ENCODE data around the gene ARNT2.

Gene ARNT2

GRCh38 chr15:80578871-80579270 lies 174.7 kb downstream of the ARNT2 start:
- ATAC-seq = no peak

DNA sequence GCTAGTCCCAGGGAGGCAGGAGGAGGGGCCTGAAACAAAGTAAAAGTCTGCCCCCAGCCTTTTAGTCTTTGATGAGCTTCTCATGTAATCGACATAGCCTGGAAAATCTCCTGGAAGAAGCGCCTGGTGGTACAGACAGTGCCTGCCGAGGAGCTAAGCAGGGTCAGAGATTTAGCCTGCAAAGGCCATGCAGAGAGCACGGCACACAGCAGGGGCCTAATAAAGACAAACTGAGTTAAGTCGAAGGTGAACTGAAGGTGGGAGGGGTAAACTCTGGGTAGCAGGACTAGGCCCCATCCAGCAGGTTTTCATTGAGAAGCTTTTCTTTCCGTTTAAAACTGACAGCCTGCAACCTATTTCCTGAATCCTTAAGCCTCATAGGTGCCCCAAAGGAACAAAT lies 175.4 kb downstream of the ARNT2 start:
- ATAC-seq = no peak
- TF ChIP-seq, protein P1, sequence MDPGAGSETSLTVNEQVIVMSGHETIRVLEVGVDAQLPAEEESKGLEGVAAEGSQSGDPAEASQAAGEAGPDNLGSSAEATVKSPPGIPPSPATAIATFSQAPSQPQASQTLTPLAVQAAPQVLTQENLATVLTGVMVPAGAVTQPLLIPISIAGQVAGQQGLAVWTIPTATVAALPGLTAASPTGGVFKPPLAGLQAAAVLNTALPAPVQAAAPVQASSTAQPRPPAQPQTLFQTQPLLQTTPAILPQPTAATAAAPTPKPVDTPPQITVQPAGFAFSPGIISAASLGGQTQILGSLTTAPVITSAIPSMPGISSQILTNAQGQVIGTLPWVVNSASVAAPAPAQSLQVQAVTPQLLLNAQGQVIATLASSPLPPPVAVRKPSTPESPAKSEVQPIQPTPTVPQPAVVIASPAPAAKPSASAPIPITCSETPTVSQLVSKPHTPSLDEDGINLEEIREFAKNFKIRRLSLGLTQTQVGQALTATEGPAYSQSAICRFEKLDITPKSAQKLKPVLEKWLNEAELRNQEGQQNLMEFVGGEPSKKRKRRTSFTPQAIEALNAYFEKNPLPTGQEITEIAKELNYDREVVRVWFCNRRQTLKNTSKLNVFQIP (CRISPR knock-in tag; IDR thresholded peaks at IDR 0.05; ENCODE audit: borderline replicate concordance, low read depth) = no peak
- no peak for TF ChIP-seq SNAI2 (CRISPR knock-in tag; IDR thresholded peaks at IDR 0.05)
- TF ChIP-seq ZNF70 (CRISPR knock-in tag; IDR thresholded peaks at IDR 0.05) = no peak

More at GRCh38 chr15:80578871-80579270, 174.7 kb downstream of the ARNT2 start:
- no peak for TF ChIP-seq PATZ1 (CRISPR knock-in tag; IDR thresholded peaks at IDR 0.05; ENCODE audit: borderline replicate concordance)
- no peak for TF ChIP-seq RARB (CRISPR knock-in tag; IDR thresholded peaks at IDR 0.05)
- no peak for TF ChIP-seq TCF4 (CRISPR knock-in tag; IDR thresholded peaks at IDR 0.05; ENCODE audit: borderline replicate concordance)
- no peak for TF ChIP-seq ISL1 (CRISPR knock-in tag; IDR thresholded peaks at IDR 0.05)
- no peak for TF ChIP-seq ZFP30 (CRISPR knock-in tag; IDR thresholded peaks at IDR 0.05)
- no peak for TF ChIP-seq ARNTL (CRISPR knock-in tag; IDR thresholded peaks at IDR 0.05; ENCODE audit: borderline replicate concordance, low read depth)
- TF ChIP-seq SNAI2 (CRISPR knock-in tag; IDR thresholded peaks at IDR 0.05) = no peak
- TF ChIP-seq PPARA (CRISPR knock-in tag; IDR thresholded peaks at IDR 0.05; ENCODE audit: borderline replicate concordance) = no peak
- TF ChIP-seq ZFP3 (CRISPR knock-in tag; IDR thresholded peaks at IDR 0.05) = no peak
- TF ChIP-seq, protein P2, sequence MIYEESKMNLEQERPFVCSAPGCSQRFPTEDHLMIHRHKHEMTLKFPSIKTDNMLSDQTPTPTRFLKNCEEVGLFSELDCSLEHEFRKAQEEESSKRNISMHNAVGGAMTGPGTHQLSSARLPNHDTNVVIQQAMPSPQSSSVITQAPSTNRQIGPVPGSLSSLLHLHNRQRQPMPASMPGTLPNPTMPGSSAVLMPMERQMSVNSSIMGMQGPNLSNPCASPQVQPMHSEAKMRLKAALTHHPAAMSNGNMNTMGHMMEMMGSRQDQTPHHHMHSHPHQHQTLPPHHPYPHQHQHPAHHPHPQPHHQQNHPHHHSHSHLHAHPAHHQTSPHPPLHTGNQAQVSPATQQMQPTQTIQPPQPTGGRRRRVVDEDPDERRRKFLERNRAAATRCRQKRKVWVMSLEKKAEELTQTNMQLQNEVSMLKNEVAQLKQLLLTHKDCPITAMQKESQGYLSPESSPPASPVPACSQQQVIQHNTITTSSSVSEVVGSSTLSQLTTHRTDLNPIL (CRISPR knock-in tag; IDR thresholded peaks at IDR 0.05; ENCODE audit: low read depth) = no peak

- peak; percentile 35; the same call in 2 of the 3 replicates for ATAC-seq
- TF ChIP-seq TSHZ2 (CRISPR knock-in tag; IDR thresholded peaks at IDR 0.05) (no peak), CSRNP3 (CRISPR knock-in tag; IDR thresholded peaks at IDR 0.05) (no peak)
Observed at GRCh38 chr15:80580106-80580505, 175.9 kb downstream of the ARNT2 start.

DNA sequence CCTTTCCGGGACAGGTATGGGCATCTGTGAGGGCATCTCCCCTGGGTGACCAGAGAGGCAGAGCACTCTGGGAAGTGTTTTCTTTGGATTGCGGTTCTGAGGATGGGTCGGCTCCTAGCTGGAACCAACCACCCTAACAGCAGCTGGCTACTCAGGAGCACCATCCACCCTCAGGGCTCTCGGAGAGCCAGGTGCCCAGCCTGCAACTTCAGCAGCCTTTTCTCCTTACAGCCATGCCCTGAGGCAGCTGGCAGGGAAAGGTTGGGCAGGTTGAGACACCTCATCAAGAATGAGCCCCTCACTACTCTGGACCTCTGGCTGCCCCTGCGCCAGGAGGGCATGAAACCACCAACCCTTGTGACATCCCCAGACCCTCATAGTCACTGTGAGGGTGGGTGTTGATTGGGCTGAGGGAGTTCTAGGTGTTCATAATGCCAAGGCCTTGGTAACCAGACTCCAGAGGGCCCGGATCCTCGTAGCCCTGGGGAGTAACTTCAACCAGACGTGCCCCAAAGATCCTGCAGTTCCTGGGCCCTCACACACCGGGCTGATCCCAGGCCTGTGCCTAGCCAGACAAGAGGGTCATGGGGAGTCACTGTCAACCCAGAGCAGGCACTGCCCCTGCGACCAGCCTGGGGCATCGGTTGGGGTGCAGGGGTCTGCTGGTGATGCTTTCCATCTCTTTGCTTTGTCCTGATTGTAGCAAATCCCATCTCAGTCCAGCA lies 176.5 kb downstream of the ARNT2 start:
- no peak for ATAC-seq
- TF ChIP-seq ESRRG (CRISPR knock-in tag; IDR thresholded peaks at IDR 0.05) = no peak
- TF ChIP-seq ZC3H10 (CRISPR knock-in tag; IDR thresholded peaks at IDR 0.05) = no peak
- no peak for TF ChIP-seq CSRNP3 (CRISPR knock-in tag; IDR thresholded peaks at IDR 0.05)
- TF ChIP-seq ARNTL (CRISPR knock-in tag; IDR thresholded peaks at IDR 0.05; ENCODE audit: borderline replicate concordance, low read depth) = no peak
- TF ChIP-seq PATZ1 (CRISPR knock-in tag; IDR thresholded peaks at IDR 0.05; ENCODE audit: borderline replicate concordance) = no peak
- TF ChIP-seq TCF4 (CRISPR knock-in tag; IDR thresholded peaks at IDR 0.05; ENCODE audit: borderline replicate concordance) = no peak
- TF ChIP-seq OSR1 (CRISPR knock-in tag; IDR thresholded peaks at IDR 0.05) = no peak
- TF ChIP-seq BACH2 (CRISPR knock-in tag; IDR thresholded peaks at IDR 0.05; ENCODE audit: borderline replicate concordance) = no peak
- TF ChIP-seq, protein P2 (CRISPR knock-in tag; IDR thresholded peaks at IDR 0.05; ENCODE audit: low read depth) = no peak
- no peak for TF ChIP-seq CSDC2 (CRISPR knock-in tag; IDR thresholded peaks at IDR 0.05)
- TF ChIP-seq PPARA (CRISPR knock-in tag; IDR thresholded peaks at IDR 0.05; ENCODE audit: borderline replicate concordance) = no peak
- TF ChIP-seq ZFP3 (CRISPR knock-in tag; IDR thresholded peaks at IDR 0.05) = no peak
- TF ChIP-seq RARB (CRISPR knock-in tag; IDR thresholded peaks at IDR 0.05) = no peak
- TF ChIP-seq ZNF70 (CRISPR knock-in tag; IDR thresholded peaks at IDR 0.05) = no peak
- TF ChIP-seq ISL1 (CRISPR knock-in tag; IDR thresholded peaks at IDR 0.05) = no peak
- TF ChIP-seq ZNF565 (CRISPR knock-in tag; conservative IDR thresholded peaks at IDR 0.05; ENCODE audit: low read depth) = no peak
